ENCODE results near the gene CEP170B. TPM values are rescaled to one million over a fixed set of nuclear protein-coding genes. Genes with fewer than 3 reads are reported as not detected.
A peak's percentile ranks its signal among the peaks of the same experiment; 100 is the strongest.

Gene CEP170B
- total RNA-seq, 2 experiments from 2014 or later, result 5.2 to 5.3 TPM

DNA sequence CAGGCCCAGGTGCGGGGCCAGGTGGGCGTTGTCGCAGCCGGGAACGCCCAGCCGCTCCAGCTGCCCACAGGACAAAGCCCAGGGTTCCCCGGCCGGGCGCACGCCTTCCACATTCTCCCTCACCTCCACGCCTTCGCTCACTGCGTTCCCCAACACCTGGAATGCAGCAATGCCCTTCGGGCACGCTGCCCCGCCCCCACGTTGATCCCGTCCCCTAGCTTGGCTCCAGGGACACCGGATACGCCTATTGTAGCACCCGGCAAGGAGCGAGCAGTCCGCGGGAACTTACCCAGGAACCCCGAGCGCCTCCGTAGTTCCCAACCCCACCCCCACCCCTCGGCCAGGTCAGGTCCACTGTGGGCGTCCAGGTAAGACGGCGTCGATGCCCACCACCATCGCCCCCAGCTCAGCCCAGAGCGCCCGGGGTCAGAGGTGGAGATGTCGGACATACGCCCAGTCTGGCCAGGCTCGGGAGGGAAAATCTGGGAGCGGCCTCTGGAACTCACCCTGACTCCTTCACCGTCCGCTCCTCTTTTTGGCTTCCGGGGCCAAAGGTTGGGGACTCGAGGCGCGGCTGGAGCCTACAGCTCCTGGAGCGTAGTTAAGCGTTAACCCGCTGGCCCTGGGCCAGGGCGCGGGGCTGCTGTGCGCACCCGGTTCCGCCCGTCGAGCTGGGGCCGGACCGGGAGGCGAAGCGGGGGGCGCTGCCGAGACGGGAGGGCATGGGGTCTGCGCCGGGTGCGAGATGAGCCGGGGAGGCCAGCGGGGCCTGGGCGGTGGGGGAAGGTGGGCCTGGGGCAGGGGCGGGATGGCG is 594 bp upstream of the CEP170B start:
- DNase-seq, result peak; percentile 23
- no peaks in the 10 kb centered on the region for H3K4me1 Mint-ChIP-seq (ENCODE audit: low read depth)
- no peaks in the 10 kb centered on the region for H3K36me3 Mint-ChIP-seq
- CTCF ChIA-PET, result interaction anchor here (0.7 kb wide), 1 partner anchor 331 kb away, joined by 3 read pairs; no protein-coding TSS in a partner anchor
- intact Hi-C loops (cut with micrococcal nuclease), result no loop called here
- peak overlapping the region; percentile 34 for H3K4me3 Mint-ChIP-seq
- H3K27ac Mint-ChIP-seq, result no peak overlapping the region
- POLR2A ChIA-PET, result no interaction called here
- no peaks in the 10 kb centered on the region for H3K9me3 Mint-ChIP-seq
- H3K27me3 Mint-ChIP-seq, result peaks cover 1% of the 10 kb centered on the region

DNA sequence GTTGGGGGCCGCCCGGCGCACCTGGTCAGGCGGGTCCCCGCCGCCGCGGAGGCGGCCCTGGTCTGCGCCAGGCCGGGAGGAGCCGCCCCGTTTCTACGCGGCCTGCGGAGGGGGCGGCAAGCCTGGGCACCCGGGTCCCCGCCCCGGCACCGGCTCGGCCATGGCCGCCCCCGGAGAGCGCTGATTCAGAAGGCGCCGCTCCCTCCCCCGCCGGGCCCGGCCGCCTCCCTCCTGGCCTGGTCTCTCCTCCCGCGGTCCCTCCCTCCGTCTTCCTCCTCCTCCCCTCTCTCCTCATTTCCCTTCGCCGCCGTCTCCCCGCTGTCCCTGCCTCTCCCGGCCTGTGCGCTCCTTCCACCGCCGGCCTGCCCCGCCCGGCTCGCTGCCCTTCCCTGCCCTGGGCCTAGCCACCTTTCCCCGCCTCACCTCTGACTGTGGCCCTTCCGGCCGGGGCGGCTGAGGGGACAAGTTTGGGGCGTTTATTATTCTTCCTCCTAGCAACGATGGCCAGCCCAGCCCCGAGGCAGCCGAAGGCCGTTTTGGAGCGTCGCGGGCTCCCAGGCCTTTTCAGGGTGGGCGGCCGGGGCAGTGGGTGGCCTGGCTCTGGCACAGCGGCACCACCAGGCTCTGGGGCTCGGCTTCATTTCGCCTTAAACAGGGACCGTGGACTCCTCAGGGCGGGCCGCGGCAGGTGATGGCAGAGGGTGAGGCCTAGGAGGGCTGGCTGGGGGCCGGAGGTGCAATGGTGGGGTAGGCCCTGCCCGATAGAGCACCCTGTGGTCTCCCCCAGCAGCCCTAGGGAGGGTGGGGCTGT is 768 bp downstream of the CEP170B start:
- Mint-ChIP-seq H3K4me1 (ENCODE audit: low read depth) (no peaks in the 10 kb centered on the region), H3K36me3 (no peaks in the 10 kb centered on the region), H3K4me3 (peak overlapping the region; percentile 66), H3K27ac (no peak overlapping the region), H3K27me3 (peaks cover 1% of the 10 kb centered on the region), H3K9me3 (no peaks in the 10 kb centered on the region)
- peak; percentile 53 for DNase-seq
- ChIA-PET POLR2A (no interaction called here), CTCF (no interaction called here)
- intact Hi-C loops (cut with micrococcal nuclease), result no loop called here

DNA sequence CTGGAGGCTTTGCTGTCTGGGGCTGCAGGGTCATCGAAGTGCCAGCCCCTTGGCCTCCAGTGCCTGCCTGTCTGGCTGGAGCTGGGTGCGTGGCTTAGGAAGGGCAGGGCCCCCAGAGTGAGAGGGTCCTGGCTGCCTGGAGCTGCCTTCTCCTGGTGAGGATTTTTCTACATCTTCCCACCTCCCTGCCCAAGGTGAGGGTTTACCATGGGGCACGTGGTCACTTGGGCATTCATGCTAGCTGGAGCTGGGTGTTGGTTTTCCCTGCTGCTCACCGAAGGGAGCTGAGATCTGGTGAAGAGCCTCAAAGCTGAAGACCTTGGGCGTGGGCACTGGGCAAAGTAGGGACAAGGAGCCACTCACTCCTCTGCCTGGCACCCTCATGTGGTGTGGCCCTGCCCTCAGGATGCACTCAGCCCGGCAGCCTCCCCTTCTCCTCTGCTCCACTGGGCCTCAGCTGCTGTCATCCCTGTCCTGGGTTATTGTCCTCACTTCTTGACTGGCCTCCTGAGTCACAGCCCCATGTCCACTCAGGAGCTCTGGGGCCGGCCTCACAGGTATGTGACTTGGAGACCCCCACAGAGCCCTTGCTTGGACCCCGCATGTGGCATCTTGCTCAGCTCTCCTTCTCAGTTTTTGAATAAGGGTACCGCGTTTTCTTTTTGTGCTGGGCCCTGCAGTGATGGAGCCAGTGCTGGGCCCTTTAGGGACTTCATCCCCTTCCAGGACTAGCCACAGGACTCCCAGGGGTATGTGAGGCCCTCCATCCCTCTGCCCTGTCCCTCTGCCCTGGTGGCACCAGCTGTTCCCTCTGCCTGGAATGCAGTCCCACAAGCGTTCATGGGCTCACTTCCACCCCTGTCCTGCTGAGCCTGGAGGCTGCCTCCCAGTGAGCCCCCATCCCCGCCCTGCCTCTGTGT is 1.6 kb downstream of the CEP170B start:
- no peaks in the 10 kb centered on the region for H3K9me3 Mint-ChIP-seq
- no peak overlapping the region for H3K27ac Mint-ChIP-seq
- no peaks in the 10 kb centered on the region for H3K4me1 Mint-ChIP-seq (ENCODE audit: low read depth)
- peak overlapping the region; percentile 66 for H3K4me3 Mint-ChIP-seq
- intact Hi-C loops (cut with micrococcal nuclease), result no loop called here
- CTCF ChIA-PET, result interaction anchor here (0.9 kb wide), 1 partner anchor 98 kb away, joined by 4 read pairs; no protein-coding TSS in a partner anchor
- POLR2A ChIA-PET, result no interaction called here
- no peaks in the 10 kb centered on the region for H3K36me3 Mint-ChIP-seq
- DNase-seq, result no peak
- H3K27me3 Mint-ChIP-seq, result peaks cover 1% of the 10 kb centered on the region

DNA sequence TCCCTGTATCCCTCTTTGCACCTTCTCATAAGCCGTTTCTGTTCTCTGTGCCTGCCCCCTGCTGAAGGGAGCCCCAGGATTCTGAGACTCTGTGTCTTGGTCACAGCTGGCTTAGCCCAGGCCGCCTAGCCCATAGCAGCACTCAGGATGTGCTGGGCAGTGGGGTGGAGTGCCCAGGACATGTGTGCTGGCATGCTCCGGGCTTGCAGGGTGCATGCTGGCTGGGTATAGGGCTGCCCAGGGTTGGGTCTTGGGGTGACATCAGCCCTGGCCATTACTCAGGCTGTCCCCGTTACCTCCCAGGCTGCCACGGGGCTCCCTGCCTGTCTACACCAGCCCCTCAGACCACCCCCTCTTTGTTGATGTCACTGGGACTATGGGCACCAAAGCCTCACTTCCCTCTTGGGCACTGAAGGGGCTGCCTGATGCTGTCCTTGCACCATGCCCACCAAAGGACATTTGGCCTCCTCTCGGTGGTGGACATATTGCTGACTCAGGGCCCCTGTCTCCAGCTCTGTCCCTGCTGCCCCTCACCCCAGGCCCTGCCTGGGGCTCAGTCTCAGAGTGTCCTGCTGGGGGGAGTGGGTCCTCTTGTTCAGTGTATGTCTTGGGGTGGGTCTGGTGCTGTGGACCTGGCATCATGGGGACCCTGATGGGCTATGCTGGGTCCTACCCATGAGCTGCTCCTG is 2.4 kb downstream of the CEP170B start:
- DNase-seq, result no peak
- intact Hi-C loops (cut with micrococcal nuclease), result no loop called here
- CTCF ChIA-PET, result interaction anchor here (0.9 kb wide), 1 partner anchor 99 kb away, joined by 4 read pairs; no protein-coding TSS in a partner anchor
- Mint-ChIP-seq H3K27me3 (peaks cover 4% of the 10 kb centered on the region), H3K4me1 (ENCODE audit: low read depth) (peaks cover 3% of the 10 kb centered on the region), H3K9me3 (no peaks in the 10 kb centered on the region), H3K36me3 (no peaks in the 10 kb centered on the region), H3K4me3 (no peak overlapping the region), H3K27ac (no peak overlapping the region)
- POLR2A ChIA-PET, result no interaction called here

DNA sequence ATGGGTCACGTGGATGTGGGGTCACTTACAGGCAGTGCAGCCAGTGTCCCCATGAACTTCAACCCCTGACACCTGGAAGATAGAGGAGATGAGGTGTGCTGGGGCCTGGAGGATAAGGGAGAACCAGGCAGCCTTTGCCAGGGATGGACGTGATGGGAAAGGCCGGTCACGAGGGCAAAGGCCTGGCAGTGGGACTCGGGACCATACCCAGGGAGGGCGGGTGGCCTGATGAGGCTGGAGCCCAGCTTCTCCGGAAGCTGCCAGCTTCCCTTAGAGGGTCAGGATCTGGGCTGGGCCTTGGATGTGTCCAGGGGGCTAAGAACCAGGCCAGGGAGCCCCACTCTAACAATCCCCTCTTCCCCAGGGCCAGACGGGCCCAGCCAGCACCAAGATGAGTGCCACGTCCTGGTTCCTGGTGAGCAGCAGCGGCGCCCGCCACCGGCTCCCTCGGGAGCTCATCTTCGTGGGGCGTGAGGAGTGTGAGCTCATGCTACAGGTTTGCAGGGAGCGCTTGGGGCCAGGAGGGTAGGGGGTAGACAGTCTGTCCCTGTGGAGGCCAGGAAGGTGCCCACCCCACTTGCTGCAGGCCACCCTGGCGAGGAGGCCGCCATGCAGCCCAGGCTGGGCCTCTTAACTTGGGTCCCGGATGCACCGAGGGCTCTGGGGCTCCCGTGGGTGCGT is 3.1 kb downstream of the CEP170B start:
- H3K4me1 Mint-ChIP-seq (ENCODE audit: low read depth), result peaks cover 6% of the 10 kb centered on the region
- intact Hi-C loops (cut with micrococcal nuclease), result no loop called here
- POLR2A ChIA-PET, result no interaction called here
- CTCF ChIA-PET, result no interaction called here
- no peak overlapping the region for H3K27ac Mint-ChIP-seq
- no peaks in the 10 kb centered on the region for H3K9me3 Mint-ChIP-seq
- DNase-seq, result no peak
- H3K27me3 Mint-ChIP-seq, result peaks cover 4% of the 10 kb centered on the region
- H3K36me3 Mint-ChIP-seq, result no peaks in the 10 kb centered on the region
- H3K4me3 Mint-ChIP-seq, result no peak overlapping the region

DNA sequence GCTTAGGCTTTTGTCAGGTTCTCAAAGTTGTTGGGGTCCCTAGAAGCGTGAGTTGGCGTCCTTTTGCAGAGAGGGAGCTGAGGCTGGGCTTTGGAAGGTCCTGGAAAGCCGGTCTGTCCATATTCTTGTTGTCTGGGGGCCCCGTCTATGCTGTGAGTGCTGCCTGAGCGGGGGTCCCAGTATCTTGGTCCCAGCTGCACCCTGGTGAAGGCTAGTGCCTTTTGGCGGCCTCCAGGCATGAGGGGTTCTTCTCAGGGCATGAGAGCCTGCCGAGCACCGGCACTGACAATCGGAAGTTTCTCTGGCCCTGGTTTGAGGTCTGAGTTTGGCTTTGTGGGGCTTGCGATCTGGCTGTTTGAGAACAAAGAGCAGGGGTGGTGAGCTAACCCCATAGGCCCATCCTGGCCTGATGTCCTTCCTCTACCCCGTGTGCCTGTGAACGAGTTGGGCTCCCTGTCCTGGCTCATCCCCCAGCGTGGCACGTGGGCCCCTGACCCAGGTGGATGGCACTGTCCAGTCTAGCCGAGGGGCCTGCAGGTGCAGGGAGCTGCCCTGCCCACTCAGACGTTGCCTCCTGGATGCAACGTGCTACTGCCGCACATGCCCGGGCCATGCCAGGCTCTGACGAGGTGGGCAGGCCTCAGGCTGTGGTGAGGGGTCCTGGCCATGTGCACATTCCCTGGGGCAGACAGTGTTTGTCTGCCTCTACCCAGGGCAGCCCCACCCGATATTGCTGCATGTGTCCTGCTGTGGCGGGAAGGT is 3.9 kb downstream of the CEP170B start:
- H3K4me1 Mint-ChIP-seq (ENCODE audit: low read depth), result peaks cover 6% of the 10 kb centered on the region
- H3K27me3 Mint-ChIP-seq, result peaks cover 4% of the 10 kb centered on the region
- ChIA-PET POLR2A (no interaction called here), CTCF (interaction anchor here (1.7 kb wide), 1 partner anchor 100 kb away, joined by 7 read pairs; no protein-coding TSS in a partner anchor)
- no peak overlapping the region for H3K4me3 Mint-ChIP-seq
- H3K36me3 Mint-ChIP-seq, result no peaks in the 10 kb centered on the region
- intact Hi-C loops (cut with micrococcal nuclease), result no loop called here
- no peaks in the 10 kb centered on the region for H3K9me3 Mint-ChIP-seq
- DNase-seq, result no peak
- no peak overlapping the region for H3K27ac Mint-ChIP-seq

DNA sequence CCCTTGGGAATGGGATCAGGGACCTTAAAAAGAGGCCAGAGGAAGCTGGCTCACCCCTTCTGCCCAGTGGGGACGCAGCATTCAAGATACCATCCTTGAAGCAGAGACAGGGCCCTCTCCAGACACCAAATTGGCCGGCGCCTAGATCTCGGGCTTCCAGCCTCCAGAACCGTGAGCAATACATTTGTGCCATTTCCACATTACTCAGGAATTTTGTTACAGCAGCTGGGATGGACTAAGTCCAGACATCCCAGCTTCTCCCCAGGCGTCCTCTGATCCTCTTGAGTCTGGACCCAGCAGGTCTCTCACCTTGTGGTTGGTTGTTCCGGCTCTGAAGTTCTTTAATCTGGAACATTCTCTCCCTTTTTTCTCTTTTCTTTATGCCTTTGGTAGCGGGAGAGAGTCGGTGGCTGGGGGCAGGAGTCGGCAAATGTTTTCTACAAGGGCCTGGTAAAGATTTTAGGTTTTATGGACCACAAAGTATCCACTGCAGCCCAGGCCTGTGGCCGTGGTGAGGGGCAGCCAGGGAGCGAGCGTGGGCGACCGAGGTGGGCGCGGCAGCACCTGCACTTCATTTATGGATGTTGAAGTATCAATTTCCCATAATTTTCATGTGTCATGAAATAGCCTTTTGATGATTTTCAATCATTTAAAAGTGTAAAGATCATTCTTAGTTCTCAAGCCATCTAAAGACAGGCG is 4.8 kb downstream of the CEP170B start:
- H3K27me3 Mint-ChIP-seq, result peaks cover 2% of the 10 kb centered on the region
- CTCF ChIA-PET, result interaction anchor here (1.7 kb wide), 1 partner anchor 101 kb away, joined by 7 read pairs; no protein-coding TSS in a partner anchor

DNA sequence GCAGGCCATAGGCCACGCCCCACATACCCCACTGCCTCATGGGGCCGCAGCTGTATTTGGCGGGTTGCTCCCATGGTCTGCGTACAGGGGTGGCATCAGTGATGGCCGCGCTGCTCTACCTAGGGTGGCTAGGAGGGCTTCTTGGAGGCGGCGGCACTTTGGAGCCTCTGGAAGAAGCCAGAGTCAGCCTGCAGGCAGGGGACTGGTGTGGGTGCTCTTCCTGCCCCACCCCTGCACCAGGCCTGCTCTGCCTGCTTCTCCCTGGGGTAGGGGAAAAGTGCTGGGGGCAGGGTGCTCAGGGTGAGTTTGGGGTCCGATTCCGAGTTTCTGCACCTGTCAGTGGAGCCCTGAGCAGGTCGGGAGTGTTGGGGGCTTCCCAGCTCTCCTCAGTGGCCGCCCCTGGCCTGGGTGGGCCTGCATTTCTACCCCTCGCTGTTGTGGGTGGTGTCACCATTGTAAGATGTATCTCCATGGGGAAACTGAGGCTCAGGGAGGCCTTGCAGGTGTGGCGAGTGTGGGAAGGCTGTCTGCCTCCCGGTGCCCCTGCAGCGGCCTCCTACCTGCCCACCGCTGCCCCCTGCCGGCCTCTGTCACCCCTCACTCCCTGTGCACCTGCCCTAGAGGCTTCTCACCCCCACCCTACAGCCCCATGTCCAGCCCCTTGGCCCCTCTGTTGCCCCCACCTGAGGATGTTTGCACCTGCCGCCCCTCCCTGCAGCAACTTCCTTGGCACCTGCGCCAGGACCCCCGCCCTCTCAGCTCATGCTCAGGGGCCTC is 5.5 kb downstream of the CEP170B start:
- CTCF ChIA-PET, result interaction anchor here (1.7 kb wide), 1 partner anchor 102 kb away, joined by 7 read pairs; no protein-coding TSS in a partner anchor
- Mint-ChIP-seq H3K4me1 (ENCODE audit: low read depth) (peaks cover 6% of the 10 kb centered on the region), H3K9me3 (no peaks in the 10 kb centered on the region), H3K27ac (no peak overlapping the region), H3K4me3 (no peak overlapping the region), H3K36me3 (no peaks in the 10 kb centered on the region), H3K27me3 (peaks cover 2% of the 10 kb centered on the region)
- peak; percentile 55 for DNase-seq
- POLR2A ChIA-PET, result no interaction called here
- intact Hi-C loops (cut with micrococcal nuclease), result no loop called here

More for the DNA sequence above, 4.8 kb downstream of the CEP170B start:
- intact Hi-C loops (cut with micrococcal nuclease), result no loop called here
- no peak overlapping the region for H3K4me3 Mint-ChIP-seq
- no peak for DNase-seq
- peaks cover 6% of the 10 kb centered on the region for H3K4me1 Mint-ChIP-seq (ENCODE audit: low read depth)
- no peak overlapping the region for H3K27ac Mint-ChIP-seq
- H3K9me3 Mint-ChIP-seq, result no peaks in the 10 kb centered on the region
- POLR2A ChIA-PET, result no interaction called here
- H3K36me3 Mint-ChIP-seq, result no peaks in the 10 kb centered on the region

DNA sequence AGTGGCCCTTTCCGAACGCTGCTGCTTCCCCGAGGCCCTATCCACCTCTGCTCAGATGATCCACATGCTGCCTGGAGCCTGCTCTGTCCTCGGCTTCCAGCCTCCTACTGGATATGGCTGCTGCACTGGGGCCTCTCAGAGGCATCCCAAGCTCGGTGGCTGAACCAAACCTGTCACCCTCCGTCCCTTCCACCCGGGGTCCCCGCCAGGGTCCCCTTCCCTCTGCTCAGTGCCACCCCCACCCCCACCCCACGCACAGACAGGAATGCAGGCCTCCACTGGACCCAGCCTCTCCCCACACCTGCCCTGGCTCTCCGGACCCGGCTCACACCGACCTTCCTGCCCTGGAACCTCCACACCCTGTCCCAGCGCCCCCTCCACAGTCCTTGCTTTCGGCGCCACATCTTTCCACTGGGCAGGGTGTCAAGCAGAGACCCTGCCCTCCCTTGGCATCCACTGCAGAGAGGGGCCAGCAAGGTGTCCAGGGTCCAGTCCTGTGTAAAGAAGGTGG is 6.1 kb downstream of the CEP170B start:
- Mint-ChIP-seq H3K36me3 (no peaks in the 10 kb centered on the region), H3K4me3 (no peak overlapping the region), H3K9me3 (no peaks in the 10 kb centered on the region), H3K27me3 (peaks cover 2% of the 10 kb centered on the region), H3K4me1 (ENCODE audit: low read depth) (peaks cover 6% of the 10 kb centered on the region), H3K27ac (no peak overlapping the region)
- POLR2A ChIA-PET, result no interaction called here
- DNase-seq, result no peak
- intact Hi-C loops (cut with micrococcal nuclease), result no loop called here
- CTCF ChIA-PET, result no interaction called here
